ENCODE data around the gene MYL7. TPM values are rescaled to one million over a fixed set of nuclear protein-coding genes. Genes with fewer than 3 reads are reported as not detected.

Gene MYL7
- total and polyA plus RNA-seq, 2 of the 4 experiments (the other 2 are of a cell fraction) = 0.24 TPM; not detected in 1

DNA sequence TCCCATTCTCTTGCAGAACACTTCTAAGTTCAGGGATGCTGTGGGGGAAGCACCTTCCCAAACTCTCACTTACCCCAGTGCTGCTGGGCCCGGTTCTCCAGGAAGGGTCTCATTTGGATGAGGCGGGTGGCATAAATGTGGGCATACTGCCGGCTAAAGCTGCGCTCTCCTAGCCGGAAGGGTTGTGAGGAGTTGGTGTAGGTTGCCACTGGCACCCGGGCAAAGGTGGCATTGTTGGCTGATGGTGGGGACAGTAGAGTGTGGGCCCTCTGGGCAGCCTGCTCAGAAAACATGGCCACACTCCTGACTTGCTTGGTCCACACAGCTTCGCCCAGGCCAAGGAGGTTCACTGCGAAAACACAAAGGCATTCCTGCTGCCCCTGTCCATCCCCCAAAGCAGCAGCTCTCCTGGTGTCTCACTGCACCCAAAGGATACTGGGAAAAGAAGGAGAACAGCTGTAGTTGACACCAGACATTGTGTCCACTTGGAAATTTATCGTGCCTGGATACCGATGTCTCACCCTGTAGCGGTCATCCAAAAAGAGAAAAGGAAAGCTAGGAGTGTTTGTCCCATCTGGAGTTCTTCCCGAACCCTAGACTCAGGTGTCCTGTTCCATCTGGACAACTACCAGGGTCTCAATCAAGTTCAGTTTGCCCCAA is 19.2 kb downstream of the MYL7 start:
- no peak for ATAC-seq (ENCODE audit: low read depth)
- Histone ChIP-seq H3K4me2 (ENCODE audit: low read depth, low read length) (no peak overlapping the region), H3K79me1 (ENCODE audit: low read depth in 1 of 2, low read length in 2 of 2) (peaks cover 17 to 52% of the 10 kb centered on the region in 2 experiments), H4K5ac (ENCODE audit: low read depth, low read length) (no peak overlapping the region), H3K14ac (replicated peaks; ENCODE audit: low read depth, low read length) (0 out of 2 replicates have a peak overlapping the region, but pooled peaks have one; percentile 23), H3K56ac (ENCODE audit: extremely low read depth, insufficient read depth, low read length) (no peak overlapping the region), H3K27me3 (ENCODE audit: control insufficient read depth, insufficient read depth, low read length) (no peaks in the 10 kb centered on the region), H3K18ac (ENCODE audit: low read depth, low read length) (no peak overlapping the region), H3K27ac (ENCODE audit: insufficient read depth, low read length) (no peak overlapping the region), H3K9ac (ENCODE audit: low read depth, low read length) (no peak overlapping the region), H2AFZ (replicated peaks; ENCODE audit: low read length, poor library complexity) (no peak overlapping the region), H2AK9ac (replicated peaks; ENCODE audit: low read depth, low read length, poor library complexity) (peak overlapping the region; percentile 62), H3K9me3 (ENCODE audit: control insufficient read depth, insufficient read depth, low read length) (no peaks in the 10 kb centered on the region), H3K4ac (ENCODE audit: low read depth, low read length) (no peak overlapping the region), H3K4me3 (ENCODE audit: insufficient read depth, low read depth, low read length) (no peak overlapping the region), H2AK5ac (ENCODE audit: low read depth, low read length) (peak overlapping the region; percentile 32; the same call in 1 of the 2 replicates), H2BK20ac (ENCODE audit: low read depth, low read length) (no peak overlapping the region), H4K91ac (ENCODE audit: insufficient read depth, low read depth, low read length) (no peak overlapping the region), H3K36me3 (ENCODE audit: control insufficient read depth, insufficient read depth, low read length) (peaks cover 30% of the 10 kb centered on the region), H4K8ac (ENCODE audit: low read depth in 2 of 2, low read length in 2 of 2) (peak overlapping the region in 1 of 2 experiments; percentile 47; a peak in 1 of 4 replicates), H2BK5ac (ENCODE audit: low read depth, low read length, poor library complexity, severe bottlenecking) (no peak overlapping the region), H3K9me1 (ENCODE audit: insufficient read depth, low read length) (peaks cover 16% of the 10 kb centered on the region), H3K23ac (ENCODE audit: low read depth, low read length) (no peak overlapping the region; the same call in 1 of the 2 replicates), H2BK15ac (ENCODE audit: low read depth, low read length) (no peak overlapping the region), H3K4me1 (ENCODE audit: control insufficient read depth, insufficient read depth, low read length) (peaks cover 6% of the 10 kb centered on the region), H4K20me1 (ENCODE audit: insufficient read depth, low read length) (no peaks in the 10 kb centered on the region; the same call in 1 of the 2 replicates), H2BK120ac (ENCODE audit: low read depth, low read length) (no peak overlapping the region)
- TF ChIP-seq MAZ (IDR thresholded peaks at IDR 0.05; ENCODE audit: borderline replicate concordance, low read depth, low read length) (no peak), FOS (IDR thresholded peaks at IDR 0.05; ENCODE audit: low read depth, low read length) (no peak), NFE2L2 (IDR thresholded peaks at IDR 0.05; ENCODE audit: low read depth, low read length) (no peak)
- ChIA-PET CTCF (no interaction called here), POLR2A (ENCODE audit: unreplicated experiment) (no interaction called here)
- dilution Hi-C loops (cut with HindIII; ENCODE audit: low sequenced_read_pairs, unreplicated experiment) (no loop called here), in situ Hi-C loops (cut with MboI; ENCODE audit: low sequenced_read_pairs) (loop anchor here (10.0 kb wide), 1 partner anchor 73 kb away; no protein-coding TSS in a partner anchor), intact Hi-C loops (cut with micrococcal nuclease) (loop anchor here (2.0 kb wide), 1 partner anchor 39 kb away; the partner anchor contains the start of gene POLM)
- no TSS peak for BruUV-seq (replicated peaks)
- WGBS, 2 experiments (ENCODE audit: extremely low coverage in 2 of 2, insufficient read length in 1 of 2) = 95% methylated on average over 7 of the region's 12 CpGs; no CpG with 5 or more reads in 1 of the 2 experiments
- no peak for DNase-seq
